Fibroblast of pulmonary artery (primary cell): ENCODE measurements around the gene AUTS2.

Experiments used
- DNase-seq: peaks from one replicate; pipeline ENCODE4 v3.0.0-alpha.2; 2010; ENCODE audit warnings: low read depth
- H3K4me3 ChIP-seq: replicated peaks from 2 replicates; pipeline ENCODE4 v1.5.1; 2011; ENCODE audit warnings: low read depth, mild to moderate bottlenecking, control low read depth, low read length, moderate library complexity
- TF ChIP-seq, protein P1 (sequence below): IDR thresholded peaks from 2 replicates; pipeline ENCODE4 v1.5.1; 2011; ENCODE audit warnings: mild to moderate bottlenecking, control low read depth, low read length, inconsistent platforms; ENCODE audit errors: missing control alignments

The AUTS2 gene

DNA sequence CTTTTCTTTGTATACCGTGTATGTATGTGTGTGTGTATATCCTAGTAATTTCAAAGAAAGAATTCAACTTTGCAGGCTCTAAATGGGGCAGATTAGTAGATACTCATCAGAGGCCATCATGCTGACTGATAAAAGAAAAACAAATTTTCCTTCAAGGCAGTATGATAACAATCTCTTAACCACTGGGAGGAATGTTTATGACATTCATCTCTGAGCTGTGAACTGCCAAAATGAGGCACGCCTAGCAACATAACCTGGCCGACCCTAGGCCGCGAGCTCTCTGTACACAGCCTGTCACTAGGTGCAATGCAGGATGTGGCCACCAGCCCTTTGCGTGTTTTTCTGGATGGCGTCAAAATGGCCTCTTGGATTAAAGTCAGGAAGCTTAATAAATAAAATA lies 1190.0 kb downstream of the AUTS2 start:
- H3K4me3 ChIP-seq: no peak overlapping the region
- TF ChIP-seq, protein P1, sequence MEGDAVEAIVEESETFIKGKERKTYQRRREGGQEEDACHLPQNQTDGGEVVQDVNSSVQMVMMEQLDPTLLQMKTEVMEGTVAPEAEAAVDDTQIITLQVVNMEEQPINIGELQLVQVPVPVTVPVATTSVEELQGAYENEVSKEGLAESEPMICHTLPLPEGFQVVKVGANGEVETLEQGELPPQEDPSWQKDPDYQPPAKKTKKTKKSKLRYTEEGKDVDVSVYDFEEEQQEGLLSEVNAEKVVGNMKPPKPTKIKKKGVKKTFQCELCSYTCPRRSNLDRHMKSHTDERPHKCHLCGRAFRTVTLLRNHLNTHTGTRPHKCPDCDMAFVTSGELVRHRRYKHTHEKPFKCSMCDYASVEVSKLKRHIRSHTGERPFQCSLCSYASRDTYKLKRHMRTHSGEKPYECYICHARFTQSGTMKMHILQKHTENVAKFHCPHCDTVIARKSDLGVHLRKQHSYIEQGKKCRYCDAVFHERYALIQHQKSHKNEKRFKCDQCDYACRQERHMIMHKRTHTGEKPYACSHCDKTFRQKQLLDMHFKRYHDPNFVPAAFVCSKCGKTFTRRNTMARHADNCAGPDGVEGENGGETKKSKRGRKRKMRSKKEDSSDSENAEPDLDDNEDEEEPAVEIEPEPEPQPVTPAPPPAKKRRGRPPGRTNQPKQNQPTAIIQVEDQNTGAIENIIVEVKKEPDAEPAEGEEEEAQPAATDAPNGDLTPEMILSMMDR: no peak
- DNase-seq: no peak

GRCh38 chr7:70789481-70790214 lies 1191.4 kb downstream of the AUTS2 start:
- TF ChIP-seq, protein P1: no peak

DNA sequence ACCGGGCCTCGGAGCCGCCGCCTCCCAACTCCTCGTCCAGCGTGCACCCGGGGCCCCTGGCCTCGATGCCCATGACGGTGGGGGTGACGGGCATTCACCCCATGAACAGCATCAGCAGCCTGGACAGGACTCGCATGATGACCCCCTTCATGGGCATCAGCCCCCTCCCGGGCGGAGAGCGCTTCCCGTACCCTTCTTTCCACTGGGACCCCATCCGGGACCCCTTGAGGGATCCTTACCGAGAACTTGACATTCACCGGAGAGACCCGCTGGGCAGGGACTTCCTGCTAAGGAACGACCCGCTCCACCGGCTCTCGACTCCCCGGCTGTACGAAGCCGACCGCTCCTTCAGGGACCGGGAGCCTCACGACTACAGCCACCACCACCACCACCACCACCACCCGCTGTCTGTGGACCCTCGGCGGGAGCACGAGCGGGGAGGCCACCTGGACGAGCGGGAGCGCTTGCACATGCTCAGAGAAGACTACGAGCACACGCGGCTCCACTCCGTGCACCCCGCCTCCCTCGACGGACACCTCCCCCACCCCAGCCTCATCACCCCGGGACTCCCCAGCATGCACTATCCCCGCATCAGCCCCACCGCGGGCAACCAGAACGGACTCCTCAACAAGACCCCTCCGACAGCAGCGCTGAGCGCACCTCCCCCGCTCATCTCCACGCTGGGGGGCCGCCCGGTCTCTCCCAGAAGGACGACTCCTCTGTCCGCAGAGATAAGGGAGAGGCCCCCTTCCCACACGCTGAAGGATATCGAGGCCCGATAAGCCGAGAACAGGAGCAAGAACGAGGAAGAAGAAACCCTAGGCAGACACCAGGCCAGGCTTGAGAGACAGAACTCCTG lies 1192.2 kb downstream of the AUTS2 start:
- H3K4me3 ChIP-seq: no peak overlapping the region
- TF ChIP-seq, protein P1: no peak
- no peak for DNase-seq

More at GRCh38 chr7:70789481-70790214, 1191.4 kb downstream of the AUTS2 start:
- no peak for DNase-seq
- no peak overlapping the region for H3K4me3 ChIP-seq

GRCh38 chr7:70791341-70791740 lies 1193.1 kb downstream of the AUTS2 start:
- no peak overlapping the region for H3K4me3 ChIP-seq
- no peak for DNase-seq
- TF ChIP-seq, protein P1: no peak

DNA sequence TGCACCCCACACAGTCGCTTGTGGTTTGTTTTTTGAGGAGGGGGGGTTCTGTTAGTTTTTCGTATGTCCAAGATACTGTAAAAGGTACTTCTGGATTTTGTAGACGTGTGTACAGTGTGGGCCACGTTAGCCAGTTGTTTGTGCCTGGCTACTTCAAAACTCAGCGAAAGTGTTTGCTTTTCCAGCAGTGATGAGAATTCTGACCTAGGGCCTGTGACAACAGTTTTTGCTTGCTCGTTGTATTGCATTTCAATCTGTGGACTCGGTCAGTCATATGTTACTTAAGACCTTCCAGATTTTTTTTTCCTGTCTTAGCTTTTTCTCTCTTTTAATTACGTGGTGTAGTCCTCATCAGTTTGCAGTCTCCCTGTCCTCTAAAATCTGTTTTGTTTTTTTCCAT lies 1194.8 kb downstream of the AUTS2 start:
- H3K4me3 ChIP-seq: no peak overlapping the region
- TF ChIP-seq, protein P1: no peak
- no peak for DNase-seq

DNA sequence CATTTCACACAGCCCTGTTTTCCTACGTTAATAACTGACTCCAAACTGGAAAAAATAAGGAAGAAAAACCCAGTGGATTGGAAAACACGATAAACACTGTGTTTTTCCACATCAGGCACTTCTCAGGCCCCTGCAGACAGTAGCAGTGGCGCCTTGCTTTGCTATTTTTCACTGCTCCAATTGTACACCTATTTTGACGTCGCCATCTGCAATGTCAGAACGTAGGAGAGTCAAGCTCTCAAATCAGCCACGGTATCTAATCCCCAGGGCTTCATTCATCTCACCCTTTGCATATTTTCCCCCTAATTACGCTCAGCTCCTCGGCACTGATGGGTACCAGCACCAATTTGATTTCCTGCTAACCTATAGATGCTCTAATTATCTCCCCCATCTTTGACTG lies 1195.5 kb downstream of the AUTS2 start:
- no peak overlapping the region for H3K4me3 ChIP-seq
- TF ChIP-seq, protein P1: no peak
- DNase-seq: no peak
